ENCODE measurements around the gene RRAS2.

RRAS2 gene

GRCh38 chr11:14336507-14337503, 22.2 kb downstream of the RRAS2 start:
- DNase-seq (ENCODE audit: low read depth): peak; percentile 98

GRCh38 chr11:14335712-14336111, 23.3 kb downstream of the RRAS2 start:
- DNase-seq (ENCODE audit: low read depth): no peak

GRCh38 chr11:14334893-14335292, 24.1 kb downstream of the RRAS2 start:
- DNase-seq (ENCODE audit: low read depth): no peak

- no peak for DNase-seq (ENCODE audit: low read depth)
Observed at GRCh38 chr11:14334192-14334591, 24.8 kb downstream of the RRAS2 start.

GRCh38 chr11:14331476-14332136, 27.4 kb downstream of the RRAS2 start:
- no peak for DNase-seq (ENCODE audit: low read depth)

- no peak for DNase-seq (ENCODE audit: low read depth)
Observed at GRCh38 chr11:14330881-14331280, 28.1 kb downstream of the RRAS2 start.

- DNase-seq (ENCODE audit: low read depth): no peak
Observed at GRCh38 chr11:14329702-14330101, 29.3 kb downstream of the RRAS2 start.

GRCh38 chr11:14327116-14327515, 31.9 kb downstream of the RRAS2 start:
- DNase-seq (ENCODE audit: low read depth): no peak

- DNase-seq (ENCODE audit: low read depth): no peak
Observed at GRCh38 chr11:14323118-14323676, 35.8 kb downstream of the RRAS2 start.

- DNase-seq (ENCODE audit: low read depth): no peak
Observed at GRCh38 chr11:14322510-14322909, 36.5 kb downstream of the RRAS2 start.

- no peak for DNase-seq (ENCODE audit: low read depth)
Observed at GRCh38 chr11:14320020-14320419, 39.0 kb downstream of the RRAS2 start.

- peak; percentile 33 for DNase-seq (ENCODE audit: low read depth)
Observed at GRCh38 chr11:14318581-14318981, 40.4 kb downstream of the RRAS2 start.

- DNase-seq (ENCODE audit: low read depth): no peak
Observed at GRCh38 chr11:14317659-14318325, 41.2 kb downstream of the RRAS2 start.

- DNase-seq (ENCODE audit: low read depth): no peak
Observed at GRCh38 chr11:14315130-14315529, 43.9 kb downstream of the RRAS2 start.

- no peak for DNase-seq (ENCODE audit: low read depth)
Observed at GRCh38 chr11:14314127-14314526, 44.9 kb downstream of the RRAS2 start.

- DNase-seq (ENCODE audit: low read depth): no peak
Observed at GRCh38 chr11:14312736-14313438, 46.1 kb downstream of the RRAS2 start.

- no peak for DNase-seq (ENCODE audit: low read depth)
Observed at GRCh38 chr11:14310679-14311078, 48.3 kb downstream of the RRAS2 start.

GRCh38 chr11:14309425-14310192, 49.4 kb downstream of the RRAS2 start:
- DNase-seq (ENCODE audit: low read depth): no peak

- no peak for DNase-seq (ENCODE audit: low read depth)
Observed at GRCh38 chr11:14308897-14309387, 50.0 kb downstream of the RRAS2 start.

GRCh38 chr11:14308114-14308896, 50.7 kb downstream of the RRAS2 start:
- DNase-seq (ENCODE audit: low read depth): no peak
